LNCaP clone FGC (cell line): ENCODE results near the gene PLCE1.

Experiments used
- DNase-seq: peaks from one replicate; pipeline ENCODE4 v3.0.0-alpha.2; 2011; ENCODE audit warnings: low read depth
- H3K4me3 ChIP-seq: 2 replicates; pipeline ENCODE4 v1.5.1; 2011; ENCODE audit warnings: mild to moderate bottlenecking, low read depth, low read length, control low read depth
- CTCF ChIP-seq: IDR thresholded peaks from 2 replicates; pipeline ENCODE4 v1.5.1; 2012; ENCODE audit warnings: mild to moderate bottlenecking; ENCODE audit not compliant: control insufficient read depth, insufficient read depth; ENCODE audit errors: extremely low read depth

The PLCE1 gene

GRCh38 chr10:94027197-94027596 lies 33.5 kb downstream of the PLCE1 start:
- no peak for TF ChIP-seq CTCF
- peak; percentile 63 for DNase-seq
- H3K4me3 ChIP-seq, result no peak overlapping the region

GRCh38 chr10:94029955-94030354 lies 36.2 kb downstream of the PLCE1 start:
- no peak for DNase-seq

GRCh38 chr10:94035982-94036765 lies 42.4 kb downstream of the PLCE1 start:
- DNase-seq, result no peak
- no peak for TF ChIP-seq CTCF
- no peak overlapping the region for H3K4me3 ChIP-seq

More at GRCh38 chr10:94029955-94030354, 36.2 kb downstream of the PLCE1 start:
- no peak for TF ChIP-seq CTCF
- H3K4me3 ChIP-seq, result no peak overlapping the region

GRCh38 chr10:94036766-94037033 lies 43.0 kb downstream of the PLCE1 start:
- DNase-seq, result no peak
- TF ChIP-seq CTCF, result no peak
- H3K4me3 ChIP-seq, result no peak overlapping the region

- TF ChIP-seq CTCF, result no peak
- DNase-seq, result no peak
- no peak overlapping the region for H3K4me3 ChIP-seq
Observed at GRCh38 chr10:94037286-94037685, 43.6 kb downstream of the PLCE1 start.

- TF ChIP-seq CTCF, result no peak
- DNase-seq, result no peak
Observed at GRCh38 chr10:94038024-94038423, 44.3 kb downstream of the PLCE1 start.

GRCh38 chr10:94041206-94041605 lies 47.5 kb downstream of the PLCE1 start:
- no peak for DNase-seq
- no peak for TF ChIP-seq CTCF
- H3K4me3 ChIP-seq, result no peak overlapping the region

More at GRCh38 chr10:94038024-94038423, 44.3 kb downstream of the PLCE1 start:
- no peak overlapping the region for H3K4me3 ChIP-seq
